HCT116 (cell line): ENCODE results near the gene CYB5A.

Experiments used
- ATF3 ChIP-seq: IDR thresholded peaks from 2 replicates; pipeline ENCODE4 v1.6.1; 2012
- CTCF ChIP-seq, 3 experiments: fragments of 200-600 bp in 1 of 3; sonication (generic) in 1 of 3; IDR thresholded peaks in 2 of 3; conservative IDR thresholded peaks in 1 of 3; 2 replicates each; pipeline ENCODE4 v1.5.1; 2012 to 2017; ENCODE audit warnings: low read depth in 2 of 3, low read length in 2 of 3, antibody characterized with exemption in 1 of 3, borderline replicate concordance in 1 of 3, control low read depth in 1 of 3, mild to moderate bottlenecking in 1 of 3, mixed read lengths in 1 of 3, mixed run types in 1 of 3, moderate library complexity in 1 of 3; ENCODE audit not compliant: insufficient read depth in 1 of 3
- EZH2phosphoT487 ChIP-seq: fragments of 200-600 bp; IDR thresholded peaks from 2 replicates; pipeline ENCODE4 v1.6.1; 2018; ENCODE audit warnings: antibody characterized with exemption, borderline replicate concordance
- JUND ChIP-seq: IDR thresholded peaks from 2 replicates; pipeline ENCODE4 v1.6.1; 2012
- MAX ChIP-seq: IDR thresholded peaks from 2 replicates; pipeline ENCODE4 v1.6.1; 2012
- POLR2A ChIP-seq: IDR thresholded peaks from 2 replicates; pipeline ENCODE4 v1.7.0; 2011; ENCODE audit warnings: borderline replicate concordance; ENCODE audit not compliant: insufficient read depth, insufficient read length; ENCODE audit errors: extremely low read depth
- POLR2AphosphoS5 ChIP-seq: IDR thresholded peaks from 2 replicates; pipeline ENCODE4 v1.6.1; 2011; ENCODE audit warnings: mild to moderate bottlenecking, low read depth, low read length, moderate library complexity
- YY1 ChIP-seq: IDR thresholded peaks from 2 replicates; pipeline ENCODE4 v1.6.1; 2011; ENCODE audit warnings: low read length, low read depth, moderate library complexity, mild to moderate bottlenecking; ENCODE audit not compliant: insufficient replicate concordance; ENCODE audit errors: extremely low read depth

- TF ChIP-seq POLR2AphosphoS5 (no peak), EZH2phosphoT487 (no peak), ATF3 (no peak), MAX (no peak), POLR2A (no peak), CTCF (IDR thresholded peaks at IDR 0.05 in 2 of 3, conservative IDR thresholded peaks at IDR 0.05 in 1 of 3; ENCODE audit: borderline replicate concordance in 1 of 3, insufficient read depth in 1 of 3, low read depth in 2 of 3, low read length in 2 of 3) (no peak), JUND (no peak), YY1 (no peak)
Observed at GRCh38 chr18:74288041-74288440, 3.7 kb downstream of the CYB5A start.
